SK-N-MC (cell line): ENCODE data around the gene MPP7.

Source experiments
- DNase-seq: peaks from one replicate; pipeline ENCODE4 v3.0.0-alpha.2; 2011; ENCODE audit warnings: low read depth, low spot score
- H3K27ac ChIP-seq: fragments of 200-600 bp; sonication (generic); 2 replicates; pipeline ENCODE4 v1.5.1; 2016; ENCODE audit warnings: mixed run types
- H3K36me3 ChIP-seq: fragments of 200-600 bp; sonication (generic); 2 replicates; pipeline ENCODE4 v1.6.1; 2017; ENCODE audit warnings: antibody characterized with exemption, low read length, mixed read lengths; ENCODE audit not compliant: insufficient read depth
- H3K4me3 ChIP-seq: fragments of 200-600 bp; sonication (generic); 2 replicates; pipeline ENCODE4 v1.5.1; 2016
- H3K9ac ChIP-seq: fragments of 200-600 bp; sonication (generic); 2 replicates; pipeline ENCODE4 v1.8.0; 2017; ENCODE audit warnings: mixed run types, mixed read lengths; ENCODE audit not compliant: insufficient read length
- H3K9me3 ChIP-seq: fragments of 200-600 bp; sonication (generic); 2 replicates; pipeline ENCODE4 v1.6.1; 2017; ENCODE audit warnings: low read depth, mild to moderate bottlenecking, antibody characterized with exemption, low read length, moderate library complexity, mixed read lengths
- EZH2 ChIP-seq: fragments of 200-600 bp; sonication (generic); IDR thresholded peaks from one replicate; pipeline ENCODE4 v1.6.1; 2017; ENCODE audit warnings: antibody characterized with exemption
- FOXP2 ChIP-seq: optimal IDR thresholded peaks from 2 replicates; pipeline ENCODE3; 2011; ENCODE audit warnings: mild to moderate bottlenecking, moderate library complexity; ENCODE audit not compliant: insufficient read depth; ENCODE audit errors: extremely low read length, control extremely low read depth
- POLR2AphosphoS5 ChIP-seq: IDR thresholded peaks from 2 replicates; pipeline ENCODE4 v1.6.1; 2012; ENCODE audit warnings: mild to moderate bottlenecking, low read depth, low read length, borderline replicate concordance

MPP7 gene

DNA sequence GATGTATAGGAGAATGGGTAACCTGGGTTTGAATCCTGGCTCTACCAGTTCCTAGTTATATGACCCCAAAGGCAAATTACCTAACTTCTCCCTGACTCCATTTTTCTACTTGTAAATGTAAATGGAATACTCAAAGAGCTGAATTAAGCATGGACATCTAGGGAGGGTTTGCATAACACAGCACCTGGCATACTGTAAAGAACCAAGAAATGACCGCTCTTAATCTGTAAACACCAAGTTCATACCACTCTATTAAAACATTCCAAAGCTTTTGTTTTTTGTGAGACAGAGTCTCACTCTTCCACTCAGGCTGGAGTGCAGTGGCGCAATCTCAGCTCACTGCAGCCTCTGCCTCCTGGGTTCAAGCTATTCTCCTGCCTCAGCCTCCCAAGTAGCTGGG is 19.6 kb downstream of the MPP7 start:
- no peak overlapping the region for H3K9ac ChIP-seq
- DNase-seq: no peak
- no peak overlapping the region for H3K4me3 ChIP-seq
- H3K27ac ChIP-seq: no peak overlapping the region
- TF ChIP-seq POLR2AphosphoS5 (no peak), FOXP2 (no peak), EZH2 (no peak)
- H3K36me3 ChIP-seq: no peaks in the 10 kb centered on the region
- H3K9me3 ChIP-seq: no peaks in the 10 kb centered on the region

- TF ChIP-seq FOXP2 (no peak), POLR2AphosphoS5 (no peak), EZH2 (no peak)
- H3K9ac ChIP-seq: no peak overlapping the region
- H3K4me3 ChIP-seq: no peak overlapping the region
- no peaks in the 10 kb centered on the region for H3K9me3 ChIP-seq
- no peaks in the 10 kb centered on the region for H3K36me3 ChIP-seq
- DNase-seq: no peak
- H3K27ac ChIP-seq: no peak overlapping the region
Measured at GRCh38 chr10:28282336-28282735, 20.5 kb downstream of the MPP7 start.

- TF ChIP-seq FOXP2 (no peak), EZH2 (no peak), POLR2AphosphoS5 (no peak)
- no peak overlapping the region for H3K4me3 ChIP-seq
- H3K27ac ChIP-seq: no peak overlapping the region
- H3K36me3 ChIP-seq: no peaks in the 10 kb centered on the region
- no peaks in the 10 kb centered on the region for H3K9me3 ChIP-seq
- no peak for DNase-seq
- no peak overlapping the region for H3K9ac ChIP-seq
Measured at GRCh38 chr10:28281726-28282315, 21.0 kb downstream of the MPP7 start.

DNA sequence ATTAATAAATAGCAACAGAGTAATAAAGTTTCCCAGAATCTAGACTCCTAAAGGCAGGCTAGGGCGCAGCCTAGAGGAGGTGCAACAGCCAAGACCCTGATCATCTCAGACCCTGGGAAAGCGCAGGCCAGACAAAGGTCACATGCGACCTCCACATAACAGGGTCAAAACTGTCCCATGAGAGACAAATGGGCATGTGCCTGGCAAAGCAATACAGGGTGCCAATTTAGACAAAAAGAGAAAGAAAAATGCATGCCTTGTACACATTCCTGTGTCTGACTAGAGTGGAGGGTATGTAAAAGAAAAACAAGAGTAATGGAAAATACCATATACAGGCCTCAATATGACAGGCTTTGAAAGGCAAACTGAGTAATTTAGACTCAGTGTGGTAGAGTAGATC is 22.2 kb downstream of the MPP7 start:
- H3K27ac ChIP-seq: no peak overlapping the region
- H3K9ac ChIP-seq: no peak overlapping the region
- no peaks in the 10 kb centered on the region for H3K9me3 ChIP-seq
- no peaks in the 10 kb centered on the region for H3K36me3 ChIP-seq
- no peak for TF ChIP-seq POLR2AphosphoS5
- no peak overlapping the region for H3K4me3 ChIP-seq
- no peak for DNase-seq

DNA sequence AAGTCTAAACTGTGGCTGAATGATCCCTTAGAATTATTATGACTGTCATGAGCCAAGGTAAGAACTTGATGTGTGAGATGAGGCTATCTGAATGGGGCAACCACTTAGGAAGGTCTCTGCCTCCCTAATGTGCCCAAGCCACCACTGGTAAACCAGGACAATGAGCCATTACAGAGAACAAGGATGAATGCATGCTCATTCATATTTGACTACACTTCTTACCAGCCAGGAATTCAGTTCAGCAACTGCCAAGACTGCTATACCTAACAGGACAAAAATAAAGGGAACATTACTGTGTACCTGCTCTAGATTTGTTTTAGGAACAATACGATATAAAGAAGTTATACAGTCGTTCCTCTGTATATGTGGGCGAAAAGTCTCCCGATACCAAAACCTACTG is 23.0 kb downstream of the MPP7 start:
- Histone ChIP-seq H3K36me3 (no peaks in the 10 kb centered on the region), H3K9ac (no peak overlapping the region), H3K4me3 (no peak overlapping the region), H3K9me3 (no peaks in the 10 kb centered on the region), H3K27ac (no peak overlapping the region)
- no peak for TF ChIP-seq EZH2
- DNase-seq: no peak

DNA sequence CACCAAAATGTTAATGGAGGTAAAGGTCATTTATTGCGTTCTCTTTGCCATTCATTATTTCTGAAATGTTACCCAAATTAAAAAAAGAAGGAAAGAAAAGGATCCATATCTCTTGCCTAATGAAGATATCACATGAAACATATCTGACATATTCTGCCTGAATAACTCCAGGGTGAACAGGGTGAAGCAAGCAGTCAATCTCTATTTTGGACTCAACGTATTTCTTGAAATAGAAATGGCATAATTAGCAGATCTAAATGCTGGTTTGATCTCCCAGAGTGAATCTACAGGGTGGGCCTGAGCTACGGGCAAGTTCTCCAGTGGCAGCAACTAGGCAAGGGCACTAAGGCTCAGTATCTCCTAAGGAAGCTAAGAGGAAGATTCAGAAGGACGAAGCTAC is 24.0 kb downstream of the MPP7 start:
- DNase-seq: no peak
- Histone ChIP-seq H3K9me3 (no peaks in the 10 kb centered on the region), H3K27ac (no peak overlapping the region), H3K36me3 (no peaks in the 10 kb centered on the region), H3K4me3 (no peak overlapping the region), H3K9ac (no peak overlapping the region)
- no peak for TF ChIP-seq FOXP2
- TF ChIP-seq POLR2AphosphoS5: no peak
- TF ChIP-seq EZH2: no peak

GRCh38 chr10:28276384-28276783 is 26.5 kb downstream of the MPP7 start:
- TF ChIP-seq EZH2: no peak
- no peak for TF ChIP-seq POLR2AphosphoS5
- TF ChIP-seq FOXP2: no peak
- Histone ChIP-seq H3K4me3 (no peak overlapping the region), H3K27ac (no peak overlapping the region), H3K36me3 (no peaks in the 10 kb centered on the region), H3K9me3 (no peaks in the 10 kb centered on the region), H3K9ac (no peak overlapping the region)
- no peak for DNase-seq

GRCh38 chr10:28274475-28274874 is 28.4 kb downstream of the MPP7 start:
- H3K36me3 ChIP-seq: no peaks in the 10 kb centered on the region
- H3K4me3 ChIP-seq: no peak overlapping the region
- no peak overlapping the region for H3K9ac ChIP-seq
- DNase-seq: no peak
- TF ChIP-seq POLR2AphosphoS5 (no peak), FOXP2 (no peak), EZH2 (no peak)
- no peaks in the 10 kb centered on the region for H3K9me3 ChIP-seq
- no peak overlapping the region for H3K27ac ChIP-seq

- Histone ChIP-seq H3K4me3 (no peak overlapping the region), H3K27ac (no peak overlapping the region), H3K36me3 (no peaks in the 10 kb centered on the region), H3K9ac (no peak overlapping the region), H3K9me3 (no peaks in the 10 kb centered on the region)
- DNase-seq: no peak
- TF ChIP-seq EZH2: no peak
- no peak for TF ChIP-seq POLR2AphosphoS5
- TF ChIP-seq FOXP2: no peak
Measured at GRCh38 chr10:28273343-28273742, 29.5 kb downstream of the MPP7 start.

- TF ChIP-seq POLR2AphosphoS5 (no peak), EZH2 (no peak), FOXP2 (no peak)
- Histone ChIP-seq H3K9me3 (no peaks in the 10 kb centered on the region), H3K9ac (no peak overlapping the region), H3K36me3 (no peaks in the 10 kb centered on the region), H3K27ac (no peak overlapping the region), H3K4me3 (no peak overlapping the region)
- no peak for DNase-seq
Measured at GRCh38 chr10:28269842-28270456, 32.9 kb downstream of the MPP7 start.
